ENCODE results near the gene PTGS2. TPM values are rescaled to one million over a fixed set of nuclear protein-coding genes. Genes with fewer than 3 reads are reported as not detected.

PTGS2 gene
- polyA plus RNA-seq, 4 donors = 0.22 to 3.9 (median 1.2) TPM

Other genes starting within 250 kb of the PTGS2 start
- gene PDC, start 219.3 kb downstream of the PTGS2 start, polyA plus RNA-seq = under 1 TPM in 1 of 4 donors, not detected in 3; 0.28 TPM
- gene PLA2G4A, start 148.5 kb upstream of the PTGS2 start, polyA plus RNA-seq = 10 to 100 TPM; 11.3 to 22.8 (median 14.8) TPM